PC-3 (cell line): Measurements from ENCODE around the gene S1PR1. TPM values are rescaled to one million over a fixed set of nuclear protein-coding genes. Genes with fewer than 3 reads are reported as not detected.

ENCODE experiments used
- ATAC-seq: fragments of 200-7000 bp; cut with Tn5 transposase; 2 replicates; pipeline ENCODE4 v1.9.1; 2020; ENCODE audit warnings: mild to moderate bottlenecking, moderate library complexity
- BruUV-seq: library from RNA; stranded (reverse); fragments of 400-500 nt; replicated peaks from 2 replicates; lab custom pipeline; 2021; lab: Mats Ljungman, UMichigan
- CTCF ChIA-PET: fragments of 300-600 bp; sonication (Branson Sonifier 250); formaldehyde crosslinking; loops from one replicate; lab custom pipeline; 2022; ENCODE audit warnings: antibody characterized with exemption; lab: Charles Lee
- POLR2A ChIA-PET: fragments of 300-600 bp; sonication (Branson Sonifier 250); formaldehyde crosslinking; loops from one replicate; lab custom pipeline; 2022; ENCODE audit warnings: antibody characterized with exemption; ENCODE audit not compliant: unreplicated experiment; lab: Charles Lee
- DNase-seq: peaks from one replicate; pipeline ENCODE4 v3.0.0-alpha.2; 2015
- H2AFZ ChIP-seq: fragments of 300-600 bp; sonication (generic); 2 replicates; pipeline ENCODE4 v1.6.0; 2016; ENCODE audit warnings: antibody characterized with exemption, low read length
- H3F3A ChIP-seq: fragments of 300-600 bp; sonication (generic); one replicate; pipeline ENCODE4 v1.6.0; 2017; ENCODE audit warnings: antibody characterized with exemption, low read length, control low read depth, mild to moderate bottlenecking; ENCODE audit not compliant: unreplicated experiment
- H3K27ac ChIP-seq: fragments of 300-600 bp; sonication (generic); 2 replicates; pipeline ENCODE4 v1.5.1; 2016; ENCODE audit warnings: mild to moderate bottlenecking, low read length
- H3K27me3 ChIP-seq: fragments of 300-600 bp; sonication (generic); 2 replicates; pipeline ENCODE4 v1.6.1; 2016; ENCODE audit warnings: low read length, mixed read lengths
- H3K36me3 ChIP-seq: fragments of 300-600 bp; sonication (generic); 2 replicates; pipeline ENCODE4 v1.6.1; 2016; ENCODE audit warnings: low read depth, mixed run types, low read length, mixed read lengths
- H3K4me1 ChIP-seq: fragments of 300-600 bp; sonication (generic); 2 replicates; pipeline ENCODE4 v1.5.1; 2016; ENCODE audit warnings: low read length; ENCODE audit not compliant: insufficient read depth
- H3K4me2 ChIP-seq: fragments of 300-600 bp; sonication (generic); 2 replicates; pipeline ENCODE4 v1.6.0; 2016; ENCODE audit warnings: low read length
- H3K4me3 ChIP-seq: fragments of 300-600 bp; sonication (generic); 2 replicates; pipeline ENCODE4 v1.5.1; 2016; ENCODE audit warnings: mild to moderate bottlenecking, low read length, mixed read lengths
- H3K79me2 ChIP-seq: fragments of 300-600 bp; sonication (generic); 2 replicates; pipeline ENCODE4 v1.6.1; 2017; ENCODE audit warnings: low read length, mixed read lengths
- H3K9ac ChIP-seq: fragments of 300-600 bp; sonication (generic); 2 replicates; pipeline ENCODE4 v1.6.0; 2016; ENCODE audit warnings: mild to moderate bottlenecking, low read length
- H3K9me2 ChIP-seq: fragments of 300-600 bp; sonication (generic); replicated peaks from 2 replicates; pipeline ENCODE4 v1.6.1; 2016; ENCODE audit warnings: mixed run types, low read length, mixed read lengths
- H3K9me3 ChIP-seq: fragments of 300-600 bp; sonication (generic); 2 replicates; pipeline ENCODE4 v1.6.1; 2016; ENCODE audit warnings: low read length, mixed read lengths
- H4K20me1 ChIP-seq: fragments of 300-600 bp; sonication (generic); 2 replicates; pipeline ENCODE4 v1.6.1; 2016; ENCODE audit warnings: low read length, mixed read lengths
- EZH2 ChIP-seq: fragments of 300-600 bp; sonication (generic); IDR thresholded peaks from one replicate; pipeline ENCODE4 v1.6.1; 2017; ENCODE audit warnings: antibody characterized with exemption, mild to moderate bottlenecking, low read length; ENCODE audit not compliant: unreplicated experiment
- EZH2phosphoT487 ChIP-seq: fragments of 300-600 bp; sonication (generic); IDR thresholded peaks from 2 replicates; pipeline ENCODE4 v1.6.1; 2018; ENCODE audit warnings: mild to moderate bottlenecking, antibody characterized with exemption, low read length, borderline replicate concordance
- intact Hi-C: fragments of 100-400 bp; cut with micrococcal nuclease; formaldehyde crosslinking; loops from 2 replicates; pipeline ENCODE4 v1.9.0; 2023
- total RNA-seq: library from RNA; depleted of rRNA; stranded (reverse); fragments of >200 nt; gene quantifications from 2 replicates; pipeline ENCODE4 v1.2.3, GENCODE V29; 2014
- TF ChIP-seq, protein P1 (sequence below): fragments of 300-600 bp; sonication (generic); conservative IDR thresholded peaks from 2 replicates; pipeline ENCODE4 v1.5.1; 2017; ENCODE audit warnings: antibody characterized with exemption, low read depth, mild to moderate bottlenecking, low read length

The S1PR1 gene
- total RNA-seq, 1 experiment from 2014 or later: 2.1 TPM

DNA sequence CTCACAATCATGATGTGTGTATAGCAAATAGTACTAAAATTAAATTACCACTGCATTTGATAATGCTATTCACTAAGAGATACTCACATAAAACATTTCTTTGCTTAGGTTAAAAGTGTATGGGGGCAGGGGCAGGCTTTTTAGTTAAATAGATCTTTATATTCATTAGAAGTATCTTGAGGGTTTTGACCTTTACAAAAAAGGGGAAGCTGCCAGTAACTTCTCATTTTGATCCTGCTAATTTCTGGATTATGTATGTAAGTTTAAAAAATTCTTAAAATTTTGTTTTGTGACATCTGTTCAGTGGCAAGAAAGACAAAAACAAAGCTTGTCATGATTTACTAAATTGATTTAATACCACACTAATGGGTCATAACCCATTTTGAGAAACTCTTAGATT, 45.8 kb upstream of the S1PR1 start:
- ChIA-PET CTCF (no interaction called here), POLR2A (no interaction called here)
- no peaks in the 10 kb centered on the region for H3K36me3 ChIP-seq
- no peak overlapping the region for H3K9ac ChIP-seq
- H3K9me3 ChIP-seq: no peaks in the 10 kb centered on the region
- no peak overlapping the region for H3K27ac ChIP-seq
- peaks cover 14% of the 10 kb centered on the region for H3K4me1 ChIP-seq
- no peak overlapping the region for H3K4me2 ChIP-seq
- DNase-seq (no peak), ATAC-seq (no peak)
- BruUV-seq: no TSS peak
- no peaks in the 10 kb centered on the region for H3K79me2 ChIP-seq
- no peak overlapping the region for H3K4me3 ChIP-seq
- no peaks in the 10 kb centered on the region for H4K20me1 ChIP-seq
- H2AFZ ChIP-seq: no peak overlapping the region
- H3F3A ChIP-seq: no peaks in the 10 kb centered on the region
- intact Hi-C loops: no loop called here
- H3K9me2 ChIP-seq: no peaks in the 10 kb centered on the region
- no peaks in the 10 kb centered on the region for H3K27me3 ChIP-seq
- TF ChIP-seq EZH2 (no peak), EZH2phosphoT487 (no peak)
- TF ChIP-seq, protein P1, sequence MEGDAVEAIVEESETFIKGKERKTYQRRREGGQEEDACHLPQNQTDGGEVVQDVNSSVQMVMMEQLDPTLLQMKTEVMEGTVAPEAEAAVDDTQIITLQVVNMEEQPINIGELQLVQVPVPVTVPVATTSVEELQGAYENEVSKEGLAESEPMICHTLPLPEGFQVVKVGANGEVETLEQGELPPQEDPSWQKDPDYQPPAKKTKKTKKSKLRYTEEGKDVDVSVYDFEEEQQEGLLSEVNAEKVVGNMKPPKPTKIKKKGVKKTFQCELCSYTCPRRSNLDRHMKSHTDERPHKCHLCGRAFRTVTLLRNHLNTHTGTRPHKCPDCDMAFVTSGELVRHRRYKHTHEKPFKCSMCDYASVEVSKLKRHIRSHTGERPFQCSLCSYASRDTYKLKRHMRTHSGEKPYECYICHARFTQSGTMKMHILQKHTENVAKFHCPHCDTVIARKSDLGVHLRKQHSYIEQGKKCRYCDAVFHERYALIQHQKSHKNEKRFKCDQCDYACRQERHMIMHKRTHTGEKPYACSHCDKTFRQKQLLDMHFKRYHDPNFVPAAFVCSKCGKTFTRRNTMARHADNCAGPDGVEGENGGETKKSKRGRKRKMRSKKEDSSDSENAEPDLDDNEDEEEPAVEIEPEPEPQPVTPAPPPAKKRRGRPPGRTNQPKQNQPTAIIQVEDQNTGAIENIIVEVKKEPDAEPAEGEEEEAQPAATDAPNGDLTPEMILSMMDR: no peak

GRCh38 chr1:101193733-101194169, 43.1 kb upstream of the S1PR1 start:
- Histone ChIP-seq H3K36me3 (no peaks in the 10 kb centered on the region), H3F3A (no peaks in the 10 kb centered on the region), H2AFZ (no peak overlapping the region), H3K27ac (no peak overlapping the region), H3K9me2 (no peaks in the 10 kb centered on the region), H4K20me1 (no peaks in the 10 kb centered on the region), H3K4me1 (0 out of 2 replicates have a peak, but pooled peaks cover 3% of the 10 kb centered on the region), H3K9me3 (no peaks in the 10 kb centered on the region), H3K9ac (no peak overlapping the region), H3K4me3 (no peak overlapping the region), H3K27me3 (no peaks in the 10 kb centered on the region), H3K4me2 (no peak overlapping the region), H3K79me2 (no peaks in the 10 kb centered on the region)
- DNase-seq: no peak
- POLR2A ChIA-PET: no interaction called here
- BruUV-seq: no TSS peak
- CTCF ChIA-PET: no interaction called here
- TF ChIP-seq EZH2phosphoT487: no peak
- TF ChIP-seq, protein P1: no peak
- intact Hi-C loops: no loop called here
- no peak for ATAC-seq

- TF ChIP-seq, protein P1: no peak
- no peak for TF ChIP-seq EZH2phosphoT487
- TF ChIP-seq EZH2: no peak
- H3K4me2 ChIP-seq: no peak overlapping the region
- H3F3A ChIP-seq: no peaks in the 10 kb centered on the region
- POLR2A ChIA-PET: no interaction called here
- no TSS peak for BruUV-seq
- H2AFZ ChIP-seq: no peak overlapping the region
- intact Hi-C loops: no loop called here
- CTCF ChIA-PET: no interaction called here
- H3K4me1 ChIP-seq: 0 out of 2 replicates have a peak, but pooled peaks cover 3% of the 10 kb centered on the region
- H4K20me1 ChIP-seq: no peaks in the 10 kb centered on the region
- H3K9me3 ChIP-seq: no peaks in the 10 kb centered on the region
- no peak overlapping the region for H3K27ac ChIP-seq
- DNase-seq: no peak
- no peaks in the 10 kb centered on the region for H3K79me2 ChIP-seq
- H3K9me2 ChIP-seq: no peaks in the 10 kb centered on the region
- no peaks in the 10 kb centered on the region for H3K36me3 ChIP-seq
- no peak overlapping the region for H3K9ac ChIP-seq
- no peak overlapping the region for H3K4me3 ChIP-seq
- ATAC-seq: no peak
- H3K27me3 ChIP-seq: no peaks in the 10 kb centered on the region
Observed at GRCh38 chr1:101194746-101195145, 42.1 kb upstream of the S1PR1 start.
